ENCODE measurements around the gene PPP2R3B. TPM values are rescaled to one million over a fixed set of nuclear protein-coding genes. Genes with fewer than 3 reads are reported as not detected.
A peak's percentile ranks its signal among the peaks of the same experiment; 100 is the strongest.
"Not testable (repeated sequence)": the region's sequence is repeated elsewhere in the genome, so short reads cannot be mapped to it uniquely, and the experiment has no call there.

The PPP2R3B gene
- polyA plus RNA-seq, 1 donor from 2014 or later: 41.7 TPM

- H3K36me3 ChIP-seq (ENCODE audit: insufficient read depth, low read length): no peaks in the 10 kb centered on the region
- TF ChIP-seq MXI1 (conservative IDR thresholded peaks at IDR 0.05; ENCODE audit: poor library complexity, severe bottlenecking) (peak; percentile 1), TAF1 (IDR thresholded peaks at IDR 0.05; ENCODE audit: low read depth) (no peak)
- no peaks in the 10 kb centered on the region for H3K9me2 ChIP-seq (ENCODE audit: insufficient read depth, low read length)
- no peak overlapping the region for H3K27ac ChIP-seq (ENCODE audit: low read length)
- H3K9me3 ChIP-seq (ENCODE audit: low read length): no peaks in the 10 kb centered on the region
- H3F3A ChIP-seq (ENCODE audit: insufficient read depth, low read length, poor library complexity, severe bottlenecking): no peaks in the 10 kb centered on the region
- no peak overlapping the region for H3K4me2 ChIP-seq (ENCODE audit: low read length)
- H3K4me3 ChIP-seq (ENCODE audit: low read length): no peak overlapping the region
- H3K27me3 ChIP-seq (ENCODE audit: insufficient read depth, low read depth, low read length): peaks cover 20% of the 10 kb centered on the region
- no peak overlapping the region for H3K9ac ChIP-seq (ENCODE audit: low read length)
- H3K79me2 ChIP-seq (replicated peaks; ENCODE audit: insufficient read depth, low read length): no peaks in the 10 kb centered on the region
- H2AFZ ChIP-seq (ENCODE audit: low read depth, low read length): no peak overlapping the region
- H4K20me1 ChIP-seq (ENCODE audit: insufficient read depth): no peaks in the 10 kb centered on the region
Observed at GRCh38 chrX:378443-378842, 8.3 kb downstream of the PPP2R3B start.

GRCh38 chrX:376206-376605 lies 10.5 kb downstream of the PPP2R3B start:
- not testable (repeated sequence) for H3K79me2 ChIP-seq (replicated peaks; ENCODE audit: insufficient read depth, low read length); H4K20me1 ChIP-seq (ENCODE audit: insufficient read depth); H3K4me3 ChIP-seq (ENCODE audit: low read length); H3K9me2 ChIP-seq (ENCODE audit: insufficient read depth, low read length); H3K9ac ChIP-seq (ENCODE audit: low read length); H2AFZ ChIP-seq (ENCODE audit: low read depth, low read length); H3K27ac ChIP-seq (ENCODE audit: low read length); H3K9me3 ChIP-seq (ENCODE audit: low read length); H3F3A ChIP-seq (ENCODE audit: insufficient read depth, low read length, poor library complexity, severe bottlenecking); H3K4me2 ChIP-seq (ENCODE audit: low read length); H3K36me3 ChIP-seq (ENCODE audit: insufficient read depth, low read length)
- peaks cover 34% of the 10 kb centered on the region for H3K27me3 ChIP-seq (ENCODE audit: insufficient read depth, low read depth, low read length)

DNA sequence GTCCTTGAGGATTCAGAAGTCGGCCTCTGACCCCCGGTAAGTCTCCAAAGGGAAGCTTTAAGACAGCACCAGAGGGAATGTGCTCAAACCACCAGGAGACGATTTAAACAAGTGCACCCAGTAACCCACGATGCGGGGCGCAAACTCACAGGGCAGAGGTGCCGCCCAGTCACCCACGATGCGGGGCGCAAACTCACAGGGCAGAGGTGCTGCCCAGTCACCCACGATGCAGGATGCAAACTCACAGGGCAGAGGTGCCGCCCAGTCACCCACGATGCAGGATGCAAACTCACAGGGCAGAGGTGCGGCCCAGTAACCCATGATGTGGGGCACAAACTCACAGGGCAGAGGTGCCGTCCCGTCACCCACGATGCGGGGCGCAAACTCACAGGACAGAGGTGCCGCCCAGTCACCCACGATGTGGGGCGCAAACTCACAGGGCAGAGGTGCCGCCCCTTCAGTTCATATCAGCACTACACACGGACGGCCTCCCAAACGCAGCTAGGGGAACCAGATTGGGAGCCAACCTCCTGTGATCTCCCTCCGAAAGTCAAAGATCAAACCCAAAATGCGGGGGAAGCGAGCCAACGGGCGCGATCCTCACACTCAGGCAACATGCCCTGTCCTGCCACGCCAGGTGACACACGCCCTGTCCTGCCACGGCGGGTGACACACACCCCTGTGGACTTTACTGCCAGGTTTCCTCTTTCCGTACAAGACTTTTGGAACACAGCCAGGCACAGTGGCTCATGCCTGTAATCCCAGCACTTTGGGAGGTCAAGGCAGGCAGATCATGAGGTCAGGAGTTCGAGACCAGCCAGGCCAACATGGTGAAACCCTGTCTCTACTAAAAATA lies 11.3 kb downstream of the PPP2R3B start:
- no peak overlapping the region for H3K9ac ChIP-seq (ENCODE audit: low read length)
- H2AFZ ChIP-seq (ENCODE audit: low read depth, low read length): no peak overlapping the region
- no peaks in the 10 kb centered on the region for H3K36me3 ChIP-seq (ENCODE audit: insufficient read depth, low read length)
- H3K27me3 ChIP-seq (ENCODE audit: insufficient read depth, low read depth, low read length): peaks cover 34% of the 10 kb centered on the region
- H3K4me2 ChIP-seq (ENCODE audit: low read length): no peak overlapping the region
- H3F3A ChIP-seq (ENCODE audit: insufficient read depth, low read length, poor library complexity, severe bottlenecking): no peaks in the 10 kb centered on the region
- no peaks in the 10 kb centered on the region for H3K9me2 ChIP-seq (ENCODE audit: insufficient read depth, low read length)
- H4K20me1 ChIP-seq (ENCODE audit: insufficient read depth): no peaks in the 10 kb centered on the region
- no peaks in the 10 kb centered on the region for H3K9me3 ChIP-seq (ENCODE audit: low read length)
- H3K79me2 ChIP-seq (replicated peaks; ENCODE audit: insufficient read depth, low read length): no peaks in the 10 kb centered on the region
- no peak overlapping the region for H3K4me3 ChIP-seq (ENCODE audit: low read length)
- no peak overlapping the region for H3K27ac ChIP-seq (ENCODE audit: low read length)
- no peak for TF ChIP-seq POLR2AphosphoS5 (IDR thresholded peaks at IDR 0.05)
- no peak for TF ChIP-seq SMC3 (conservative IDR thresholded peaks at IDR 0.05; ENCODE audit: poor library complexity)
- TF ChIP-seq TAF1 (IDR thresholded peaks at IDR 0.05; ENCODE audit: low read depth): no peak
- TF ChIP-seq EZH2 (IDR thresholded peaks at IDR 0.05; ENCODE audit: borderline replicate concordance, insufficient read depth, low read length, poor library complexity, severe bottlenecking): no peak
- no peak for TF ChIP-seq MXI1 (conservative IDR thresholded peaks at IDR 0.05; ENCODE audit: poor library complexity, severe bottlenecking)
- TF ChIP-seq, protein P1, sequence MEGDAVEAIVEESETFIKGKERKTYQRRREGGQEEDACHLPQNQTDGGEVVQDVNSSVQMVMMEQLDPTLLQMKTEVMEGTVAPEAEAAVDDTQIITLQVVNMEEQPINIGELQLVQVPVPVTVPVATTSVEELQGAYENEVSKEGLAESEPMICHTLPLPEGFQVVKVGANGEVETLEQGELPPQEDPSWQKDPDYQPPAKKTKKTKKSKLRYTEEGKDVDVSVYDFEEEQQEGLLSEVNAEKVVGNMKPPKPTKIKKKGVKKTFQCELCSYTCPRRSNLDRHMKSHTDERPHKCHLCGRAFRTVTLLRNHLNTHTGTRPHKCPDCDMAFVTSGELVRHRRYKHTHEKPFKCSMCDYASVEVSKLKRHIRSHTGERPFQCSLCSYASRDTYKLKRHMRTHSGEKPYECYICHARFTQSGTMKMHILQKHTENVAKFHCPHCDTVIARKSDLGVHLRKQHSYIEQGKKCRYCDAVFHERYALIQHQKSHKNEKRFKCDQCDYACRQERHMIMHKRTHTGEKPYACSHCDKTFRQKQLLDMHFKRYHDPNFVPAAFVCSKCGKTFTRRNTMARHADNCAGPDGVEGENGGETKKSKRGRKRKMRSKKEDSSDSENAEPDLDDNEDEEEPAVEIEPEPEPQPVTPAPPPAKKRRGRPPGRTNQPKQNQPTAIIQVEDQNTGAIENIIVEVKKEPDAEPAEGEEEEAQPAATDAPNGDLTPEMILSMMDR (IDR thresholded peaks at IDR 0.05; ENCODE audit: poor library complexity, severe bottlenecking): no peak
- no peak for TF ChIP-seq RAD21 (conservative IDR thresholded peaks at IDR 0.05)
- no peak for TF ChIP-seq REST (IDR thresholded peaks at IDR 0.05; ENCODE audit: borderline replicate concordance)
- no peak for TF ChIP-seq EP300 (conservative IDR thresholded peaks at IDR 0.05; ENCODE audit: poor library complexity, severe bottlenecking)

All from neural cell (in vitro differentiated cells).